Activated CD8-positive, alpha-beta memory T cell treated with anti-CD3 and anti-CD28 coated beads, Interleukin-2, amount 50 U/mL, for 24 hours (primary cell): ENCODE data around the gene MTREX.
"Not testable (repeated sequence)": the region's sequence is repeated elsewhere in the genome, so short reads cannot be mapped to it uniquely, and the experiment has no call there.

Source experiments
- DNase-seq: peaks from one replicate; pipeline ENCODE4 v3.0.0-alpha.2; 2020; ENCODE audit errors: extremely low read depth

MTREX gene

DNA sequence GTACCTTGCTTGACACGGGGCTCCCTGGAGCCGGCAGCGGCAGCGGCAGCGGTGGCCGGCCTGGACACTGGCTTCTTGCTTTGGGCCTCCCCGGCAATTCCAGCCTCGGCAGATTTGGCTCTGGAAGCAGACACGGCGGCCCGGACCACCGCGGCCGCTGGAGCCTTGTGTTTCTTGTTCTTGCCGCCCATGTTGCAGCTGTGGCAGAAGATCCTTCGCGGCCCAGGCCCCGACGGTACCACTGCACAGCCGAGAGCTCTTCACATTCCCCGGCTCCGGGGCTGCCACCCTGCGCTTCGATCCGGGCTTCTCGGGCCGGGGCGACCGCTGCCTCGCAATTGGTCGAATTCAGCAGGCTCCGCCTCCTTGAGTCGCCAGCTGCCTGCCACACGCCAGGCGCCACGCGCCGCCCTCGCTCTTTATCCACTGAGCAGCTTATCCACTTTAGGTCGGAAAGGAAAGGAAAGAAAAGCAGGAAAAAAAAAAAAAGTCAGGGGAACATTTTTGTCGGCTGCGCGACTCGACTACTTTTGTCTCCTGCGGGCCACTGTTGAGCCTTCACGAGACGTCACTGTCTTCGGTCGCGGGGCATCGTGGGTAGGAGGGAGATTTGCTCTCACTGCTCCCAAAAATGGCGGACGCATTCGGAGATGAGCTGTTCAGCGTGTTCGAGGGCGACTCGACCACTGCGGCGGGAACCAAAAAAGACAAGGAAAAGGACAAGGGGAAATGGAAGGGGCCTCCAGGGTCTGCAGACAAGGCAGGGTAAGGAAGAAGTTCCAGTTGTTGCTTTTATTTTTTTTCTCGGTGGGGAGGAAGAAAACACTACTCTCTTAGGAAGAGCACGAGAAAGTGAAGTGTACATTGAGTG lies at the start of gene MTREX, which contains the start of gene DHX29:
MTREX (plus strand) TSS at position 607 of the 871 bp plus-strand sequence; CDS start at position 632, 25 bp downstream.
DHX29 (minus strand) TSS at position 312 of the 871 bp plus-strand sequence; CDS start at position 191, 121 bp downstream.
- DNase-seq: peak; percentile 79

DNA sequence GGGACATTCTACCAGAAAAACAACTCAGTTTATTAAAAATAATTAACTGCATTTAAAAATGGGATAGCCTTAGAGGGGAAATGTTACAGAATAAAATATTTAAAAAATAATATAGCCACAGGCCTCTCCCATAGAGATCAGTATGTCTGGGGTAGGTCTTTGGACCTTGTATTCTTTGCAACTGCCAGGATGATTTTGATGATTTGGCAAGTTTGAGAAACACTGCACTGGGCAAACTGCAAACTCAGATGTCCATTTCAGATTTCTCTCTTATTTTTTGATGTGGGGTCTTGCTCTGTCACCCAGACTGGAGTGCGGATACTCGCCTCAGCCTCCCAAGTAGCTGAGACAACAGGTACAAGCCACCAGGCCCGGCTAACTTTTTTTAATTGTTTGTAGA lies 49.5 kb upstream of the MTREX start:
- no peak for DNase-seq

DNA sequence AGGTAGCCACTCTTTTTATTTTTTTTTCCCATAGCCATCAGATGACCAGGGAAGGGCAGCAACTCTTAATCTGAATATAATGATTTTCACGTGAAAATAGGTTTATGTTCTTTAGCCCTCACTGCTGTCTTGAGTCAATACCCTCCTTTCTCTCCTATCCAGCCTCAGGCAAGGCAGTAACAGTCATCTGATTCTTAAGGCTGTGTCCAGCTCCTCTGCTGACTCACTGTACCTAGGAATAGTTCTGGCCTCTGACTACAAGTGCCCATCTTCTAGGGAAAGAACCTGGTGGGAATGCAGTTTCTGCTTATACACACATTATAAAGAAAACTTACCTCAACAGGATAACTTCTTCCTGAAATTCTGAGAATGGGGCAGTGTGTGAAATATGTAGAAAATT lies 31.0 kb upstream of the MTREX start:
- DNase-seq: no peak

DNA sequence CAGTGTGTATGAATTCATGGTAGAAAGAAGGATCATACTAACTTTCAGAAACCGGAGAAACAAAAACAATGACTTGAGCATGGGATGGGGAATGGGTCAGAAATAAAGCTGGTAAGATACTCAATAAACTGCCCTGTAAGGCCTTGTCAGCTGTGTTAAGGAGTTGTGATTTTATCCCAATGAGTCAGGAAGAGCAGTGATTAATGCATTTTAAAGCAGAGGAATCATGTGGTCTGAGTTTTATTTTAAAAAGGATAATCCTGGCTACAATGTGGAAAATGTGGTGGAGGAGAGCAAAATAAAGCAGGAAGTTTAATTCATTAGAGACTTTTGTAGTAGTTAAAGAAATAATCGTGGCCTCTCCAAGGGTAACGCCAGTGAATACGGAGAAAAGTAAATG lies 29.0 kb upstream of the MTREX start:
- no peak for DNase-seq

DNA sequence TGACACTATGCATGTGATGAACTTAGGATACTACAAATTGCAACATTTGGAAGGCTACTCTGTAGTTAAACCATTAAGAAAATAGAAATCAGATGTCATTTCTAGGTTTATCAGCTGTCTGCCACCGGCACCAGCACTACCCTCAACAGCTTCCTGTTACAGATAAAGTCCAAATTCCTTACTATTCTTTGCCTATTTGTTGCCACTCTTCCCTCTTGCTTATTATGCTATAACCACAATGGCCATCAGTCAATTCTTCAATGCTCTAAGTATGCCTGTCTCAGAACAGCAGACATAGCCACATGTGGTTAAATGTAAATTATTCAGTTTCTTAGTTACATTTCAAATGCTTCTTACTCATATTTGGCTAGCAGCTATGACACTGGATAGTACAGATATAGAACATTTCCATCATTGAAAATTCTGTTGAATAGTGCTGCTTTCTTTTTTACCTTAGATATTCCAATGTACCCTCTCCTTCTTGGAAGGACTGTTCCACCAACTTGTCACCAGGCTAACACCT lies 21.3 kb upstream of the MTREX start:
- no peak for DNase-seq

DNA sequence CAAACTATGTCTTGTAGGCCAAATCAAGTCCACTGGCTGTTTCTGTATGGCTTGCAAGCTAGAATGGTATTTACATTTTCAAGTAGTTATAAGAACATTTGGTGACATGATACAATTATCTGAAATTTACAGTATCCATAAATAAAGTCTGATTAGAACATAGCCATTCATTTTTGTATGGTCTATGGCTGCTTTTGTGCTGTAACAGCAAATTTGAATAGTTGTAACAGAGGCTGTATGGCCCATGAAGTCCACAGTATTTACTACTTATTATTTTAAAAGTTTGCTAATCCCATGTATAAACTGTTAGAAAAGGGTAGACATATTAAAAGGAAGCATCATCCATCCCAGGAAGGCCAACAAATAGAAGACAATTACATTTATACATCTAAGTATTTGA lies 18.0 kb upstream of the MTREX start:
- DNase-seq: no peak

DNA sequence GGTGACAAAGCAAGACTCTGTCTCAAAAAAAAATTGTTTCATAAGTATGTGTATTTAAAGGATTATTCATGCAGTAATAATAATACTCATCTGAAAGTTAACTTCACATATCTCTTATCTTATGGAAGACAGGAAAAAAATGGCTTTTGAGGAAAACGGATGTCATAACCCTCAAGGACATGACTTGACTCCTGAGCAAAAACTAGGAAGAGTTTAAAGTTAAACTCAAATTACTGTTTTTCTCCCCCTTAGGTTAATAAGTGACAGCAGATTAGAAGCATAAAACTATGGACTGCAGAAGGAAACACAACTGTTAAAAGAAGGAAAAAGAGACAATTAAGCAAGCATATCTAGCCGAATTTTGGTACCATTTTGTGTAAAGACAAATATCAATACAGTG lies 16.8 kb upstream of the MTREX start:
- no peak for DNase-seq

DNA sequence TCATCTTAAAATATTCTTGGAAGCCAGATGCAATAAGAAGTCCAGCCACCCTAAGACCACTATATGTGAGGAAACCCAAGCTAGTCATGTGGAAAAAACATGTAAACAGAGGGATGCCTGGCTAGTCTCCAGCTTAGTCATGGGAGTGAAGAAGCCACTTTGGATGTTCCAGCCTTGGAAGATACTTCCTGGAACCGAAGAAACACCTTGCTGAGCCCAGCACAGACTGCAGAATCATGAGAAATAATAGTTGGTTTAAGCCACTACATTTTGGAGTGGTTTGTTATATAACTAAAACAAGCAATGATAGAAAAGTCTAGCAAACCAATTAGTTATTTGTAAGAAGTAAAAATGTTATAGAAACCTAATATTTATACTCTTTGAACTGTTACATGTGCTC lies 12.9 kb upstream of the MTREX start:
- DNase-seq: no peak

DNA sequence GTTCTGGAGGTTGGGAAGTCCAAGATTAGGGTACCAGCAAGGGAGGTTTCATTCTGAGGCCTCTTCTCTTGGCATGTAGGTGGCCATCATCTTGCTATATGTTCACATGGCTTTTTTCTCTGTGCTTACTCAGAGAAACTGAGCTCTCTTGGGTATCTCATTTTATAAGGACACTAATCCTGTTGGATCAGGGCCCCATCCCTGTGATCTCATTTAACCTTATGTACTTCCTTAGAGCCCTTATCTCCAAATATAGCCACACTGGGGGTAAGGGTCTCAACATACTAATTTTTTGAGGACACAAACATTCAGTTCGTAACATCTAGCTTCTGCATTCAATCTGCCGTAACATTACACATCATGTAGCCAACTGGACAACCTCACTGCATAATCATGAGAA lies 6.9 kb upstream of the MTREX start:
- no peak for DNase-seq

DNA sequence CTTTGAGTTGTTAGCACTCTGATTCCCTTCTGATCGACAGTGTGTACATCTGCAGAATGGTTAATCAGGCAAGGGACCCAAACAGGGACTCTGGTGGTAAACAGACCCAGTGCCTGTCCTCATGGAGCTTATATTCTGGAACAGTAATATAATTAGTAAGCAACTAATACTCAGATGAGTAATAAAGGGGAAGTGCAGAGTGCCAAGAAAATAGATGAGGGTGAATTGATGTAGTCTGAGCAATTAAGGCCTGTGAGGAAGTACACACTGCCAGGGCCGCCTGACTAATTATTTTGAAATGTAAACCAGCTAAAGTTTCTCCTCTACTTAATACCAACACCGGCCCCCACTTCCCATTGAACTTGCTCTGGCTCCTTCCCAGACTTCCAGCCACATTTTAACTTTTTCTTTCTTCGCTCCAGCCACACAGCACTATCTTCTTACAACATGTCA lies 4.5 kb upstream of the MTREX start:
- no peak for DNase-seq

DNA sequence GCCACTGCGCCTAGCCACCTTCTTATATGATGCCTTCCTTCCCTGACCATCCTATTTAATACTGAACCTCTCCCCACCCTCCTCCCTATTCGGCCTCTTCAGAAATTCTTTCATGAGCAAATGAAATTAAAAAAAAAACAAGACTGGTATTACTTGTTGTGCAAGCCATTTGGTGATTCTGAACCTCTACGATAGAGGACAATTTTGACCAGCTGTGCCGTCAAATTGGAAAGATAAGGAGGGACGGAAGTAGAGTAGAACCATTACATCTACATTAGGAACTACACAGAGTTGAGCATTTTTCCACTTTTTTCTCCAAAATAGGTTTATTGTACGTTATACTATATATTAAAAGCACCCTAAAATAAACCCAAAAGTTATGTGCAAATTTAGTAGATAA lies 3.2 kb upstream of the MTREX start:
- DNase-seq: no peak

DNA sequence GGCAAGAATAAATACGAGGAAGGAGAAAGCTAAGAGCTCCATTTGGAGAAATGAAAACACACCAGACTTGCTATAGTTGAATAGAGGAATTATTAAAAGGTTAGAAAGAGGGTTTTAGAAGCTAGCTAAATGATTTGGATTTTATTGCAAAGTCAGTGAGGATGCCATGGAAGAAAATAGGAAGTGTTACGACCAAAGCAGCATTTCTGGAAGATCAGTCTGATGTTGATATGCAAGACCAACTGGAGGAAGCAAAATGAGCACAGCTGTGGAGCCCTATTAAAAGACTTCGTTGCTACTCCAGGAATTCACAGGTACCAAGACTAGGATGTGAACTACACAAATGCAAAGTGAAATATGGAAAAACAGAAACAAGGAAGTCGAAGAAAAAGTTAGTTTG lies 2.4 kb upstream of the MTREX start:
- no peak for DNase-seq

DNA sequence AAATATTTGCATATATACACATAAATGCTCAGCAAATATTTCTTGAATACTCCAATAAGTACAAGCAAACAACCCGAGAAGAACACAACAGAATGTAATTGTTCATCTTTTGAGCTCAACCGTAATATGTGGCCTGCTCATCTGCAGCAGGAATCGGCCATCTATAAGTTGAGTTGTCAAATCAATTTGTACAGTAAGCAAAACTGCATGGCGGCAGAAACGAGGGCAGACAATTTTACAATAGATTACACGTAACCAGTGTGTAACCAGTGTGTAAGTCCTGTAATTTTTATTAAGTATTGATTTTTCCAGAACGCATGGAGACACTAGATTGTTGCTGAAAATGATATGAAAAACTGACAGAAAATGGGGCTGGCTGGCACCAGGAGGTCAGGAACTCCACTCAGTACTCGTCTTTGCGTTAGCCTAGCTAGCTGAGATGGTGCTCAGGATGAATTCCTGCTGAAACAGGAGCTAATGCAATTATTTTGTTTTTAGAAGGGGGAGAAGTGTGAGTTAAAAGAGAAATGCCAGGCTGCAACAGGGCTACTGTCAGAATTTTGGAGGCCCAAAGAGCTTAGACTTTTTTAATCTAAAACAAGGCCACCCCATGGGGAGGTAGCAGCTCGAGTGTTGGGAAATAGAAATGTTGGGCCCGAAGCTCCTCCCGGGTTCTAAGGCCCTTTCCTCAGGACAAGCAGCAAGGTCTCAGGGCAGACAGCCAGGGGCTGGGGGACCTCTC lies 977 bp upstream of the MTREX start:
- DNase-seq: no peak

DNA sequence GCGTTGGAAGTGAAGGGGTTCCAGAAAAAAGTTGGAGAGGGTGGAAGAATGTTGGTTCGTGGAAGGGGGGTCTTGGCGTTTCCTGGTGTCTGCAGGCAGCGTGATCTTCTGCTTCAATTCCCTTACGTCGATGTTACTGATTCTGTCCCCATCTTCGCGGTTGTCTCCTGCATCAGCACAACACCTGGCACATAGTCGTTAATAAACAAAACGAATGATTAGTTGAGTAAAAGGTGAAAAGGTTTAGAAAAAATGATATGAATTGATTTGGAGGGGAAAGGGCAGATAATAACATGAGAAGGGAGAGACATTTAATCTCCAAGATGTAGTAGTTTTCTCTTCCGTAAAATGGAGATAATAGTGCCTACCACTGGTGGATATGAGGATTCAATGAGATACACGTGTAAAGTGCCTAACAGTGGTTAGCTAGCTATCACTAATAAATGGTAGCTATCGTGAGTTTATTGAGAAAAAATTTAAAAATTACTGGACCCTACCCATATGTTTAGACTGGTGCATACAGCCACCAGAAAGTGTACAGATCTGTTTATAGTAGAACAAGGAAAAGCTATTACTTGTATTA lies 556 bp downstream of the MTREX start:
- DNase-seq: no peak

DNA sequence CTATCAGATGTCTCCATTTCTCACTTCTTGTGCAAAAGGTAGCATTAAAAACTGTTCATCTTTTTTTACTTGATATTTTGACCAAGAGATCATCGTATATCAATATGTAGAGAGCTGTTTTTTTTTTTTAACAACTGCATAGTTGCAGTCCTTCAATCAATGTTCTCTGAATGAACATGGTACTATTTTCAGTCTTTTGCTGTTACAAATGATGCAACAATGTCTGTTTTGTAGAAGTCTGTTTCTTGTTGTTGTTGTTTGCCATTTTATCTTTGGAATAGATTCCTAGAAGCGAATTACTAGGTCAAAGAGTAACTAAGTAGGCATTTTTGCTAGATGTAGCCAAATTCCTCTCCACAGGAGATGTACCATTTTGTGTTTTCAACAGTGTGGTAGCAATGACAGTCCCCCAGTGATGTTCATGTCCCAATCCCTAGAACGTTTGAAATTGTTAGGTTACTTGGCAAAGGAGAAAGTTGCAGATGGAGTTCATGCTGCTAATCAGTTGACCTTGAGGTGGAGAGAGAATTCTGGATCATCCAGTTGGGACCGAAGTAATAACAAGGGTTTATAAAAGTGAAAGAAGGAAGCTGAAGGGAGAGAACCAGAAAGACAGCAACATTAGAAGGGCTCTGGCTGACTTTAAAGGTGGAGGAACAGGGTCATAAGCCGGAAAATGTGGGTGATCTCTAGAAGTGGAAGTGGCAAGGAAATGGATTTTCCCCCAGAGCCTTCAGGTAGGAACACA lies 6.3 kb downstream of the MTREX start:
- no peak for DNase-seq

DNA sequence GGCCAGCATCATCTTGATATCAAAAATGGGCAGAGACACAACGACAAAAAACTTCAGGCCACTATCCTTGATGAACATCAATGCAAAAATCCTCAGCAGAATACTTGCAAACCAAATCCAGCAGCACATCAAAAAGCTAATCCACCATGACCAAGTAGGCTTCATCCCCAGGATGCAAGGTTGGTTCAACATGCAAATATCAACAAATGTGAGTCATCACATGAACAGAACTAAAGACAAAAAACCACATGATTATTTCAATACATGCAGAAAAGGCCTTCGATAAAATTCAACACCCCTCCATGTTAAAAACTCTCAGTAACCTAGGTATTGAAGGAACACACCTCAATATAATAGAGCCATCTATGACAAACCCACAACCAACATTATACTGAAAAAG lies 8.5 kb downstream of the MTREX start:
- no peak for DNase-seq

DNA sequence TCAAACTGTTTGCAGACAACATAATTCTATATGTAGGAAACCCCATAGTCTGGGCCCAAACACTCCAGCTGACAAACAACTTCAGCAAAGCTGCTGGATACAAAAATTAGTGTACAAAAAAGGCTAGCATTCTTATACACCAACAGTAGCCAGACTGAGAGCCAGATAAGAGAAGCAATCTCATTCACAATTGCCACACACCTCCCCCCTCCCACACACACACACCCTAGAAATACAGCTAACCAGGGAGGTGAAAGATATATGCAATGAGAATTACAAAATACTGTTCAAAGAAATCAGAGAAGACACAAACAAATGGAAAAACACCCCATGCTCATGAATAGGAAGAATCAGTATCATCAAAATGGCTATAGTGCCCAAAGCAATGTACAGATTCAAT lies 9.0 kb downstream of the MTREX start:
- no peak for DNase-seq

DNA sequence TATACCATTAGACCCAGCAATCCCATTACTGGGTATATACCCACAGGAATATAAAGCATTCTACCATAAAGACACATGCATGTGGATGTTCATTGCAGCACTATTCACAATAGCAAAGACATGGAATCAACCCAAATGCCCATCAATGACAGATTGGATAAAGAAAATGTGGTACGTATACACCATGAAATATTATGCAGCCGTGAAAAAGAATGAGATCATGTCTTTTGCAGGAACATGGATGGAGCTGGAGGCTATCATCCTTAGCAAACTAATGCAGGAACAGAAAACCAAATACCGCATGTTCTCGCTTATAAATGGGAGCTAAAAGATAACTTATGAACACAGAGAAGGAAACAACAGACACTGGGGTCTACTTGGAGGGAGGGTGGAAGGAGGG lies 10.4 kb downstream of the MTREX start:
- DNase-seq: not testable (repeated sequence)

DNA sequence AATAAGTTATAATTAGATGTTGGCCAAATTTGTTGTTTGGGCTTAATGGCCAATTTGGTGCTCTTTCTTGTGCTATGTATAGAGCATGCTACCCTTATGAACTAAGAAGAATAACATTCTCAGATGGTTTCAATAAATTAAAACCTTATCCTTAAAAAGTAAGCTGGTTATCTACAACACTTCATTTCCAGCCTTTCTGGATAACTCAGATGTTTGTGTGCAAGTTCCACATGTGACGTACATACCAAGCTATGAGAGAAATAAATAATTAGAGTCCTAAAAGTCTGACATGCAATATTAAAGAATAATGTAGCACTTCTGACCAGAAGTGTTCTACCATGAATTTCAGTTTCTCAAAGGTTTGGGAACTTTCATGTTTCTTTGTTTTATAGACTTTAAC lies 11.7 kb downstream of the MTREX start:
- no peak for DNase-seq

DNA sequence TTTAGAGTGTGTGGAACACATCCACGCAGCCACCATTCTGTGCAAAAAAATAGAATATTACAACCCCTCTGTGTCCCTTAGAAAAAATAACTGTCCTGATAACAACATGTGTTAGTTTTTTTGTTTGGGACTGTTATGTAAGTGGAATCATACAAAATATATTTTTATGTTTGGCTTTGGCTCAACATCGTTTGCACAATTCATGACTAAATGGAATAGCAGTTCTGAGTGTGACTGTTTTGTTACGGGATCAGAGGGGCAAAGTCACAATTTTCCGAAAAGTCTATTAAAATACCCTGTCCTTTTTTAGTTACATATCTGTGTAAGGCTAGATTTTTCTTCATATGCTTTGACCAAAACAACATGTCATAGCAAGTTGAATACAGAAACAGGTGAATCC lies 12.8 kb downstream of the MTREX start:
- DNase-seq: no peak

DNA sequence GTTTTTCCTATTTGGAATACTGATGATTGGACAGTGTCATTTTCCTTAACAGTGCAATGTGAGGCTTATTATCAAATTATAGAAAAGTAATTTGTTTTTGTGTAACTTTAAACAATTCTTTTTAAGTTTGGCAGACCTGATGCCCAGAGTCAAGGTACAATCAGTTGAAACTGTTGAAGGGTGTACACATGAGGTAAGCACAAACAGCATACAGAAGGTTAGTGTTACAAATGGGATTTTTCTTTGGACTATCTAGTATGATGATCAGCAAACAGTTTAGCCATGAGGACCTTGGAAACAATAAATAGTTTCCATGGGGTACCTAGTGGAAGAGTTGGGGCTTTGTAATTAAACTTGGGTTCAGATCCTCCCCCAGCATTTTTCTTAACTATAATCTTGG lies 16.2 kb downstream of the MTREX start:
- DNase-seq: no peak
